Astrocyte of the cerebellum (primary cell): Measurements from ENCODE around the gene ANAPC1.

Experiments
- DNase-seq: peaks from one replicate; pipeline ENCODE4 v3.0.0-alpha.2; 2011; ENCODE audit warnings: low read depth
- H3K4me3 ChIP-seq: 2 replicates; pipeline ENCODE4 v1.5.1; 2011; ENCODE audit warnings: mild to moderate bottlenecking, low read depth, low read length, moderate library complexity
- in situ Hi-C: cut with HindIII; loops from 2 replicates; pipeline ENCODE4 v1.10.0; 2017; ENCODE audit warnings: low sequenced_read_pairs
- TF ChIP-seq, protein P1 (sequence below): IDR thresholded peaks from 2 replicates; pipeline ENCODE4 v1.5.1; 2012; ENCODE audit warnings: low read length, low read depth, moderate library complexity, mild to moderate bottlenecking; ENCODE audit errors: missing control alignments

Gene ANAPC1, protein sequence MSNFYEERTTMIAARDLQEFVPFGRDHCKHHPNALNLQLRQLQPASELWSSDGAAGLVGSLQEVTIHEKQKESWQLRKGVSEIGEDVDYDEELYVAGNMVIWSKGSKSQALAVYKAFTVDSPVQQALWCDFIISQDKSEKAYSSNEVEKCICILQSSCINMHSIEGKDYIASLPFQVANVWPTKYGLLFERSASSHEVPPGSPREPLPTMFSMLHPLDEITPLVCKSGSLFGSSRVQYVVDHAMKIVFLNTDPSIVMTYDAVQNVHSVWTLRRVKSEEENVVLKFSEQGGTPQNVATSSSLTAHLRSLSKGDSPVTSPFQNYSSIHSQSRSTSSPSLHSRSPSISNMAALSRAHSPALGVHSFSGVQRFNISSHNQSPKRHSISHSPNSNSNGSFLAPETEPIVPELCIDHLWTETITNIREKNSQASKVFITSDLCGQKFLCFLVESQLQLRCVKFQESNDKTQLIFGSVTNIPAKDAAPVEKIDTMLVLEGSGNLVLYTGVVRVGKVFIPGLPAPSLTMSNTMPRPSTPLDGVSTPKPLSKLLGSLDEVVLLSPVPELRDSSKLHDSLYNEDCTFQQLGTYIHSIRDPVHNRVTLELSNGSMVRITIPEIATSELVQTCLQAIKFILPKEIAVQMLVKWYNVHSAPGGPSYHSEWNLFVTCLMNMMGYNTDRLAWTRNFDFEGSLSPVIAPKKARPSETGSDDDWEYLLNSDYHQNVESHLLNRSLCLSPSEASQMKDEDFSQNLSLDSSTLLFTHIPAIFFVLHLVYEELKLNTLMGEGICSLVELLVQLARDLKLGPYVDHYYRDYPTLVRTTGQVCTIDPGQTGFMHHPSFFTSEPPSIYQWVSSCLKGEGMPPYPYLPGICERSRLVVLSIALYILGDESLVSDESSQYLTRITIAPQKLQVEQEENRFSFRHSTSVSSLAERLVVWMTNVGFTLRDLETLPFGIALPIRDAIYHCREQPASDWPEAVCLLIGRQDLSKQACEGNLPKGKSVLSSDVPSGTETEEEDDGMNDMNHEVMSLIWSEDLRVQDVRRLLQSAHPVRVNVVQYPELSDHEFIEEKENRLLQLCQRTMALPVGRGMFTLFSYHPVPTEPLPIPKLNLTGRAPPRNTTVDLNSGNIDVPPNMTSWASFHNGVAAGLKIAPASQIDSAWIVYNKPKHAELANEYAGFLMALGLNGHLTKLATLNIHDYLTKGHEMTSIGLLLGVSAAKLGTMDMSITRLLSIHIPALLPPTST (N-terminal part only)

DNA sequence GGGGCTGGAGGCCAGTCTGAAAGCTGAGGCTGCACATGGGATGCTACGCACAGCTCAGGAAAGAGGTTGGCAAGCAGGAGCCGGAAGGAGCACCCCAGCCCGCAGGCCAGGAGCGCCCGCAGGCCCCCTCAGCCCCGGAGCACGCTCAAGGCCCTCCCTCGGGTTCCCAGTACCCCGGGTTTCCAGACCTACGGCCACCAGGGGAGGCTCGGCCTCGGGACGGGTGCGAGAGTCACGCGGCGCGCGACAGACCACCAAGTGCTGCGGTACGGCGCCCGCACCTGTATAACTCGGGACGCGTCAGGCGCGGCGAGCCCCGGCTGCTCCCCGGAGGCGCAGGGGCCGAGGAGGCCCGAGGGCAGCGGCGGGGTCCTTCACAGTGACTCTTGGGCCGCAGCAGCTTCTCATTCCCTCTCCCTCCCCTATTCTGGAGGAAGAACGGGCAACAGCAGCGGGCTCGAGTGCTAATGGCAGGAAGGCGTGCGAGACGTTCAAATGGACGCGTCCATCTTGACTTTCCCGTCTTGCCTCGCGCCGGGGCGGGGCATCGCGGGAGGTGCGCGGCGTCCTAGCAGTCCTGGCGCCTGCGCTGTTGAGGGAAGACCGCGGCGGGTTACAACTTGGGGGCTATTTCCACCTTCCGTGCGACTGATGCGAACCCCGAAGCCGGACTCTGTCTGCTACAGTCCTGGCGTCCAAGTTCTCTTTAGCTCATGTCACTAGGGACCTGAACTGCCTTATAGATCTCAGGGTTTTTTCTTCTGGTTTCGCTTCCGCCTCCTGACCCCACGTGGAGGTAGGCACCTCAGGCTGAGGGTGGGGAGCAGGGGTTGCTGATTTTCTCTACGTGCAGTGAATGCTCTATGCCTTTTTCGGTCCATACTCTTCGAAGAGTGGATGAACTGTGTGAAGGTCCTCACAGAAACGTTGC is at the start of gene ANAPC1:
ANAPC1 (minus strand) TSS at position 533 of the 931 bp plus-strand sequence. CDS start 3,368 bp downstream, outside the sequence.
- TF ChIP-seq, protein P1, sequence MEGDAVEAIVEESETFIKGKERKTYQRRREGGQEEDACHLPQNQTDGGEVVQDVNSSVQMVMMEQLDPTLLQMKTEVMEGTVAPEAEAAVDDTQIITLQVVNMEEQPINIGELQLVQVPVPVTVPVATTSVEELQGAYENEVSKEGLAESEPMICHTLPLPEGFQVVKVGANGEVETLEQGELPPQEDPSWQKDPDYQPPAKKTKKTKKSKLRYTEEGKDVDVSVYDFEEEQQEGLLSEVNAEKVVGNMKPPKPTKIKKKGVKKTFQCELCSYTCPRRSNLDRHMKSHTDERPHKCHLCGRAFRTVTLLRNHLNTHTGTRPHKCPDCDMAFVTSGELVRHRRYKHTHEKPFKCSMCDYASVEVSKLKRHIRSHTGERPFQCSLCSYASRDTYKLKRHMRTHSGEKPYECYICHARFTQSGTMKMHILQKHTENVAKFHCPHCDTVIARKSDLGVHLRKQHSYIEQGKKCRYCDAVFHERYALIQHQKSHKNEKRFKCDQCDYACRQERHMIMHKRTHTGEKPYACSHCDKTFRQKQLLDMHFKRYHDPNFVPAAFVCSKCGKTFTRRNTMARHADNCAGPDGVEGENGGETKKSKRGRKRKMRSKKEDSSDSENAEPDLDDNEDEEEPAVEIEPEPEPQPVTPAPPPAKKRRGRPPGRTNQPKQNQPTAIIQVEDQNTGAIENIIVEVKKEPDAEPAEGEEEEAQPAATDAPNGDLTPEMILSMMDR: no peak
- in situ Hi-C loops: no loop called here
- peak within 1 kb of the TSS; percentile 98 for H3K4me3 ChIP-seq
- DNase-seq: peak; percentile 42

DNA sequence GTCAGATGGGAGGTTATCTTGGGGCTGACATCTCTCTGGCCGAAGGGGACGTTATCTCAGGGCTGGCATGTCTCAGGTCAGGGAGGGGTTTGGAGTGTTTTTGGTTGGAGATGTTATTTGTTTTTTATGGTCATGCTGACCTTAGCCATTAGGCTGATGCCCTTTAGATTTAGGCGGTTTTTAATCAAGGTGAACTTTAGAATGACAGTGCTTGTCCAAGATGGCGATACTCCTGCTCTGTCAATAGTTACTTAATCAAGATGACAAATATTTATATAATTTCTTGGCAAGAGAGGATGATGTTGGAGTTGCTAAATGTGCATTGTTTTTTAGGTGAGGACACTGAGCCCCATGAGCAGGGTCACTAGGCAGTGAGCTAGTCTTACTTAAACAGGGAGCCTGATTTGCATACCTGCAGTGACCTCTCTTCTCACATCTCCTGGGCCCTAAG is 48.9 kb upstream of the ANAPC1 start:
- no peak for DNase-seq
- H3K4me3 ChIP-seq: no peak overlapping the region
- in situ Hi-C loops: no loop called here
- TF ChIP-seq, protein P1: no peak

DNA sequence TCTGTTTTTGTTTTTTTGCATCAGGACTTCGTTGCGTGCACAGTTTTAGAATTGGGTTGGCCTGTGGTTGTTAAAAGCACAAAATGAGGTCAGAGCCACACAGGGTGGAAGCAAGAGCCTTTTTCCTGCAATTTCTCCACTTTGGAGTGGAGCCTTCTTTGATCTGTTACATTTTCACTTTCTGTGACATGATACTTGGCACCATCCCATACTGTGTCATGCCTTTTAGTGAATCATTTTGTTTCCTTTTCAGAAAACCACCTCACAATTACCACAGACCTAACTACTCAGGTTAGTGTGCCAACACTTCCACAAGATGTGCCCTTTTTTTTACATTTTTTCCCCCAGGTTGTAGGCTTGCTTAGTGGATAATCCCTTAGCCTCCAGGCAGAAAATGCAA is 46.9 kb upstream of the ANAPC1 start:
- in situ Hi-C loops: no loop called here
- DNase-seq: peak; percentile 88
- TF ChIP-seq, protein P1: no peak
- H3K4me3 ChIP-seq: no peak overlapping the region

DNA sequence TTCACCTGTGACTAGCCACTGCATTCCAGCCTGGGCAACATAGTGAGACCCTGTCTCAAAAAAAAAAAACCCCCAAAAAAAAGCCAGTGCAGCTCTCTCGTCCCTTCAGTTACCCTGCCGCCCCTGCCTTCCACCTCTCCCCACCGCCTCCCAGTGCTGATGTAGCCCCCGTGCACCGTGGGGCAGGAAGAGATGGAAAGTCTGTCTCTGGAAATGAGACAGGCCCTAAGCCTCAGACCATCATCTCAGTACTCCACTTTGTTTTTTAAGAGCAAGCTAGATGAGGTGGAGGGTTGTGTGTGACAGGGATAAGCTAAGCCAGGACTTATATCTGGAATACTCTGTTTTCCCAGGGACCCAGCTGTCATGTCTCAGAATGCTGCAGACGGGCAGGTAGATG is 46.4 kb upstream of the ANAPC1 start:
- in situ Hi-C loops: no loop called here
- DNase-seq: no peak
- no peak overlapping the region for H3K4me3 ChIP-seq
- TF ChIP-seq, protein P1: no peak

DNA sequence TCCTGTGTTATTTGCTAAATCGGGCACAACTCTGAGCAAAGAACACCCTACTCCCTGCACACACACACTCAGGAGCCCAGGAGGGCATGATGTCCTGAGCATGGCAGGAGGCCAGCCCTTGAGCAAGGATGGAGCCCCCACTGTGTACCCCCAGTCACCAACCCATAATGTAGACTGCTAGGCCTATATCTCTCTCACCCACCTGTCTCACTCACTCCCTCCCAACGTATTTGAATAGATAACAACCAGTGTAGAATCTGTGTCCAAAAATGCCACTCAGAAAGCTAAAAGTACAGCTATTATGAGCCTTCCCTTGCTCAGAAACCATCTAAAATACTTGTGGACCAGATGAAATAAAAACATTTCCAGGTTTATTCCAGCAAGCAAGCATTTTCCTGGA is 43.7 kb upstream of the ANAPC1 start:
- in situ Hi-C loops: no loop called here
- TF ChIP-seq, protein P1: no peak
- DNase-seq: no peak
- H3K4me3 ChIP-seq: no peak overlapping the region
